ENCODE data around the gene SLC22A12. TPM values are rescaled to one million over a fixed set of nuclear protein-coding genes. Genes with fewer than 3 reads are reported as not detected.
A peak's percentile ranks its signal among the peaks of the same experiment; 100 is the strongest.

SLC22A12 gene
- total and polyA plus RNA-seq, 3 experiments from 2014 or later, result not detected

- CTCF ChIA-PET, result no interaction called here
- no peaks in the 10 kb centered on the region for H3K9me3 Mint-ChIP-seq
- POLR2A ChIA-PET, result no interaction called here
- no peak for DNase-seq
- H3K4me1 Mint-ChIP-seq, result no peaks in the 10 kb centered on the region
- no peak overlapping the region for H3K27ac Mint-ChIP-seq
- H3K27me3 ChIP-seq (ENCODE audit: insufficient read depth, low read length, poor library complexity, severe bottlenecking), result no peaks in the 10 kb centered on the region
- no peaks in the 10 kb centered on the region for H3K9me3 ChIP-seq (ENCODE audit: low read length)
- peaks cover 0 to 9% of the 10 kb centered on the region in 2 donors for H3K27me3 Mint-ChIP-seq
- no peak overlapping the region for H3K4me3 Mint-ChIP-seq
- no peaks in the 10 kb centered on the region for H3K36me3 ChIP-seq (ENCODE audit: insufficient read depth, low read length)
- no peak overlapping the region for H3K4me3 ChIP-seq (ENCODE audit: low read length)
- no peak overlapping the region for H3K27ac ChIP-seq (ENCODE audit: low read depth, low read length)
- no peaks in the 10 kb centered on the region for H3K36me3 Mint-ChIP-seq
- no peaks in the 10 kb centered on the region for H3K4me1 ChIP-seq (ENCODE audit: insufficient read depth, low read length)
These were observed 11.5 kb downstream of the SLC22A12 start for GRCh38 chr11:64602466-64603070.

GRCh38 chr11:64603411-64604110 lies 12.5 kb downstream of the SLC22A12 start:
- Histone ChIP-seq H3K27me3 (ENCODE audit: insufficient read depth, low read length, poor library complexity, severe bottlenecking) (no peaks in the 10 kb centered on the region), H3K36me3 (ENCODE audit: insufficient read depth, low read length) (no peaks in the 10 kb centered on the region), H3K4me3 (ENCODE audit: low read length) (no peak overlapping the region), H3K27ac (ENCODE audit: low read depth, low read length) (no peak overlapping the region), H3K4me1 (ENCODE audit: insufficient read depth, low read length) (no peaks in the 10 kb centered on the region), H3K9me3 (ENCODE audit: low read length) (no peaks in the 10 kb centered on the region)
- no peaks in the 10 kb centered on the region for H3K36me3 Mint-ChIP-seq
- H3K27me3 Mint-ChIP-seq, result peaks cover 0 to 9% of the 10 kb centered on the region in 2 donors
- H3K9me3 Mint-ChIP-seq, result no peaks in the 10 kb centered on the region
- POLR2A ChIA-PET, result interaction anchor here (0.6 kb wide), 1 partner anchor 295 kb away, joined by 4 read pairs; no protein-coding TSS in a partner anchor
- H3K4me1 Mint-ChIP-seq, result no peaks in the 10 kb centered on the region
- CTCF ChIA-PET, result no interaction called here
- H3K27ac Mint-ChIP-seq, result peak overlapping the region in 1 of 8 donors; percentile 54
- H3K4me3 Mint-ChIP-seq, result no peak overlapping the region
- DNase-seq, result no peak

GRCh38 chr11:64604458-64605243 lies 13.6 kb downstream of the SLC22A12 start:
- no peaks in the 10 kb centered on the region for H3K27me3 ChIP-seq (ENCODE audit: insufficient read depth, low read length, poor library complexity, severe bottlenecking)
- DNase-seq, result no peak
- H3K4me1 Mint-ChIP-seq, result no peaks in the 10 kb centered on the region
- POLR2A ChIA-PET, result no interaction called here
- CTCF ChIA-PET, result no interaction called here
- H3K27ac ChIP-seq (ENCODE audit: low read depth, low read length), result no peak overlapping the region
- no peaks in the 10 kb centered on the region for H3K36me3 ChIP-seq (ENCODE audit: insufficient read depth, low read length)
- no peaks in the 10 kb centered on the region for H3K4me1 ChIP-seq (ENCODE audit: insufficient read depth, low read length)
- H3K4me3 Mint-ChIP-seq, result peak overlapping the region in 1 of 7 donors; percentile 50
- no peak overlapping the region for H3K4me3 ChIP-seq (ENCODE audit: low read length)
- H3K9me3 ChIP-seq (ENCODE audit: low read length), result no peaks in the 10 kb centered on the region
- no peaks in the 10 kb centered on the region for H3K9me3 Mint-ChIP-seq
- H3K36me3 Mint-ChIP-seq, result no peaks in the 10 kb centered on the region
- no peak overlapping the region for H3K27ac Mint-ChIP-seq
- peaks cover 0 to 9% of the 10 kb centered on the region in 2 donors for H3K27me3 Mint-ChIP-seq

- no peak overlapping the region for H3K27ac Mint-ChIP-seq
- H3K36me3 ChIP-seq (ENCODE audit: insufficient read depth, low read length), result no peaks in the 10 kb centered on the region
- CTCF ChIA-PET, result no interaction called here
These were observed 14.2 kb downstream of the SLC22A12 start for GRCh38 chr11:64605244-64605560.

GRCh38 chr11:64605656-64606585 lies 14.9 kb downstream of the SLC22A12 start:
- Mint-ChIP-seq H3K4me1 (peaks cover 0 to 2% (median 0%) of the 10 kb centered on the region in 3 donors), H3K9me3 (no peaks in the 10 kb centered on the region), H3K27me3 (peaks cover 0 to 9% of the 10 kb centered on the region in 2 donors), H3K36me3 (no peaks in the 10 kb centered on the region), H3K4me3 (no peak overlapping the region), H3K27ac (no peak overlapping the region)
- Histone ChIP-seq H3K27me3 (ENCODE audit: insufficient read depth, low read length, poor library complexity, severe bottlenecking) (no peaks in the 10 kb centered on the region), H3K4me3 (ENCODE audit: low read length) (no peak overlapping the region), H3K9me3 (ENCODE audit: low read length) (no peaks in the 10 kb centered on the region), H3K4me1 (ENCODE audit: insufficient read depth, low read length) (no peaks in the 10 kb centered on the region), H3K36me3 (ENCODE audit: insufficient read depth, low read length) (no peaks in the 10 kb centered on the region), H3K27ac (ENCODE audit: low read depth, low read length) (no peak overlapping the region)
- ChIA-PET POLR2A (no interaction called here), CTCF (no interaction called here)
- no peak for DNase-seq

More at GRCh38 chr11:64605244-64605560, 14.2 kb downstream of the SLC22A12 start:
- Mint-ChIP-seq H3K9me3 (no peaks in the 10 kb centered on the region), H3K36me3 (no peaks in the 10 kb centered on the region), H3K4me1 (peaks cover 0 to 2% (median 0%) of the 10 kb centered on the region in 3 donors), H3K4me3 (no peak overlapping the region), H3K27me3 (peaks cover 0 to 9% of the 10 kb centered on the region in 2 donors)
- POLR2A ChIA-PET, result no interaction called here
- DNase-seq, result no peak
- no peak overlapping the region for H3K27ac ChIP-seq (ENCODE audit: low read depth, low read length)
- no peak overlapping the region for H3K4me3 ChIP-seq (ENCODE audit: low read length)
- no peaks in the 10 kb centered on the region for H3K27me3 ChIP-seq (ENCODE audit: insufficient read depth, low read length, poor library complexity, severe bottlenecking)
- H3K4me1 ChIP-seq (ENCODE audit: insufficient read depth, low read length), result no peaks in the 10 kb centered on the region
- H3K9me3 ChIP-seq (ENCODE audit: low read length), result no peaks in the 10 kb centered on the region

- CTCF ChIA-PET, result no interaction called here
These were observed 15.9 kb downstream of the SLC22A12 start for GRCh38 chr11:64606796-64607380.

GRCh38 chr11:64607381-64607985 lies 16.5 kb downstream of the SLC22A12 start:
- H3K9me3 Mint-ChIP-seq, result no peaks in the 10 kb centered on the region
- Histone ChIP-seq H3K4me3 (ENCODE audit: low read length) (no peak overlapping the region), H3K27me3 (ENCODE audit: insufficient read depth, low read length, poor library complexity, severe bottlenecking) (no peaks in the 10 kb centered on the region), H3K36me3 (ENCODE audit: insufficient read depth, low read length) (no peaks in the 10 kb centered on the region), H3K27ac (ENCODE audit: low read depth, low read length) (no peak overlapping the region), H3K4me1 (ENCODE audit: insufficient read depth, low read length) (no peaks in the 10 kb centered on the region), H3K9me3 (ENCODE audit: low read length) (no peaks in the 10 kb centered on the region)
- no peak overlapping the region for H3K4me3 Mint-ChIP-seq
- H3K27me3 Mint-ChIP-seq, result peaks cover 0 to 9% of the 10 kb centered on the region in 2 donors
- no peak overlapping the region for H3K27ac Mint-ChIP-seq
- no peaks in the 10 kb centered on the region for H3K36me3 Mint-ChIP-seq
- H3K4me1 Mint-ChIP-seq, result peaks cover 0 to 13% (median 4%) of the 10 kb centered on the region in 3 donors
- ChIA-PET CTCF (no interaction called here), POLR2A (no interaction called here)
- no peak for DNase-seq

More at GRCh38 chr11:64606796-64607380, 15.9 kb downstream of the SLC22A12 start:
- POLR2A ChIA-PET, result no interaction called here
- H3K9me3 ChIP-seq (ENCODE audit: low read length), result no peaks in the 10 kb centered on the region
- no peak for DNase-seq
- no peaks in the 10 kb centered on the region for H3K9me3 Mint-ChIP-seq
- no peaks in the 10 kb centered on the region for H3K36me3 ChIP-seq (ENCODE audit: insufficient read depth, low read length)
- H3K27ac Mint-ChIP-seq, result no peak overlapping the region
- peaks cover 0 to 9% of the 10 kb centered on the region in 2 donors for H3K27me3 Mint-ChIP-seq
- H3K4me3 ChIP-seq (ENCODE audit: low read length), result no peak overlapping the region
- H3K27ac ChIP-seq (ENCODE audit: low read depth, low read length), result no peak overlapping the region
- H3K27me3 ChIP-seq (ENCODE audit: insufficient read depth, low read length, poor library complexity, severe bottlenecking), result no peaks in the 10 kb centered on the region
- H3K4me1 ChIP-seq (ENCODE audit: insufficient read depth, low read length), result no peaks in the 10 kb centered on the region
- H3K4me1 Mint-ChIP-seq, result peaks cover 0 to 7% (median 4%) of the 10 kb centered on the region in 3 donors
- no peaks in the 10 kb centered on the region for H3K36me3 Mint-ChIP-seq
- no peak overlapping the region for H3K4me3 Mint-ChIP-seq

Data from CD8-positive, alpha-beta memory T cell (primary cell).